ENCODE measurements around the gene CDK5.

CDK5 gene

DNA sequence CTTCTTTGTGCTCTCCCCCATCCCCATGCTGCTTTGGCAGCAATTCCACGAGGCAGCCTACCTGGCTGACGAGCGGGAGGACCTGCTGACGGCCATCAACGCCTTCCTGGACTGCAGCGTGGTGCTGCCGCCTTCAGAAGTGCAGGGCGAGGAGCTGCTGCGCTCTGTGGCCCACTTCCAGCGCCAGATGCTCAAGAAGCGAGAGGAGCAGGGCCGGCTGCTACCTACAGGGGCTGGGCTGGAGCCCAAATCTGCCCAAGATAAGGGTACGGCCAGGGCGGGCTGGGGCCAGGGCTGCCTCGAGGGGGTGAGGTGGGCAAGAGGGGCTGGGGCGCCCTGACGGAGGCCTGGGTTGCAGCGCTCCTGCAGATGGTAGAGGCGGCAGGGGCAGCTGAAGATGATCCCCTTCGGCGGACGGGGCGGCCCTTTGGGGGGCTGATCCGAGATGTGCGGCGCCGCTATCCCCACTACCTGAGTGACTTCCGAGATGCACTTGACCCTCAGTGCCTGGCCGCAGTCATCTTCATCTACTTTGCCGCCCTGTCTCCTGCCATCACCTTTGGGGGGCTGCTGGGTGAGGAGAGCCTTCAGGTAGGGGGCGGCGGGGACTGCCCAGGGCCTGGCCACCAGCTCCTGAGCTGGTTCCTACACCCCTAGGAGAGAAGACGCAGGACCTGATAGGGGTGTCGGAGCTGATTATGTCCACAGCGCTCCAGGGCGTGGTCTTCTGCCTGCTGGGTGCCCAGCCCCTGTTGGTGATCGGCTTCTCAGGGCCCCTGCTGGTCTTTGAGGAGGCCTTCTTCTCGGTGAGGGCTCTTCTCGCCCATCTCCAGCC lies 13.6 kb upstream of the CDK5 start:
- no peak for DNase-seq

DNA sequence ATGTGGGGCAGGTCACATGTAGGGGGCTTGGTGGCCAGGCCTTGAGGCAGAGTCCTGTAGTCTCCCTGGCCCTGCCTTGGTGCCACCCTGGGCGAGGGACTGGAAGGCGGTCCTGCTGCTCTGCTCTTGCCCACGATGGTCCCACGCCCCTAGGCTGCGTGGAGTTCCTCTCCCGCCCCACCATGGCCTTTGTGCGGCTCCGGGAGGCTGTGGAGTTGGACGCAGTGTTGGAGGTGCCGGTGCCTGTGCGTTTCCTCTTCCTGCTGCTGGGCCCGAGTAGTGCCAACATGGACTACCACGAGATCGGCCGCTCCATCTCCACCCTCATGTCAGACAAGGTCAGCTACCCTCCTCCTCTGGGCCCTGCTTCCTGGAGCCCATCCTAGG lies 12.9 kb upstream of the CDK5 start:
- no peak for DNase-seq

GRCh38 chr7:151069841-151070573 lies 12.3 kb upstream of the CDK5 start:
- DNase-seq: no peak

- no peak for DNase-seq
Measured at GRCh38 chr7:151068069-151068773, 10.5 kb upstream of the CDK5 start.

DNA sequence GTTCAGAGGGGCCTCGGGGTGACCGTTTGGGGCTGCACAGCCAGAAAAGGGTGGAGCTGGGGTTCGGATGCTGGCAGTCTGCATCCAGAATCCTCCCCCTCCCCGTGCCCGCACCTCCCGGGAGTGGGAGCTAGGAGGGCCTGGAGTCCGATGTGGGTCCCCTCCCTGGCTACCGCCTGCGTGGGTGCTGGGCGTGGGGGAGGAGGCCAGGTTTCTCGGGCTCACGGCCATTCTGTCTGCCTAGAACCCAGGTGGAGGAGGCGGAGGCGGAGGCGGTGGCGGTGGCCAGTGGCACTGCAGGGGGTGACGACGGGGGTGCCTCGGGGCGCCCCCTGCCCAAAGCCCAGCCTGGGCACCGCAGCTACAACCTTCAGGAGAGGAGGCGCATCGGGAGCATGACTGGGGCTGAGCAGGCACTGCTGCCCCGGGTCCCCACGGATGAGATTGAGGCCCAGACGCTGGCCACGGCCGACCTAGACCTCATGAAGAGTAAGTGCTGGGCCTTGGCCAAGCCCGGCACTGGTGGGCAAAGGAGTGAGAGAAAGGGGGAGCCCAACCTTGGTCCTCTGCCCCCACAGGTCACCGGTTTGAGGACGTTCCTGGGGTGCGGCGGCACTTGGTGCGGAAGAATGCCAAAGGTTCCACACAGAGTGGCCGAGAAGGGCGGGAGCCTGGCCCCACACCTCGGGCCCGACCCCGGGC lies 8.7 kb upstream of the CDK5 start:
- DNase-seq: no peak

GRCh38 chr7:151065516-151065915 lies 7.8 kb upstream of the CDK5 start:
- no peak for DNase-seq

GRCh38 chr7:151064993-151065392 lies 7.3 kb upstream of the CDK5 start:
- no peak for DNase-seq

- no peak for DNase-seq
Measured at GRCh38 chr7:151064454-151064853, 6.8 kb upstream of the CDK5 start.

GRCh38 chr7:151063212-151063561 lies 5.5 kb upstream of the CDK5 start:
- no peak for DNase-seq

GRCh38 chr7:151062399-151063211 lies 4.9 kb upstream of the CDK5 start:
- DNase-seq: no peak

DNA sequence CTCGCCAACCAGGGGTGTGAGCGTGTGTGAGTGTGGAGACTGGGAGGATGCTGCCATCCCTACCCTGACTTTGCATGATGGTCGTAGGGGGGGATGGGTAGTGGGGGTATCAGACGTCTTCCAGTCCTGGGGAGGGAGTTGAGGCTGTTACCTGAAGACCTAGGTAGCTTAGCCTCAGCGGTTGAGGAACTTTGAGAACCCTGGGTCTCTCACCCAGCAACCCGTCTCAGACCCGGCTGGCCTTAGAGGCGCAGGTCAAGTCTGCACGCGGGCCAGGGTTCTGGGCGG lies 4.4 kb upstream of the CDK5 start:
- no peak for DNase-seq

GRCh38 chr7:151061213-151062110 lies 3.8 kb upstream of the CDK5 start:
- DNase-seq: no peak

DNA sequence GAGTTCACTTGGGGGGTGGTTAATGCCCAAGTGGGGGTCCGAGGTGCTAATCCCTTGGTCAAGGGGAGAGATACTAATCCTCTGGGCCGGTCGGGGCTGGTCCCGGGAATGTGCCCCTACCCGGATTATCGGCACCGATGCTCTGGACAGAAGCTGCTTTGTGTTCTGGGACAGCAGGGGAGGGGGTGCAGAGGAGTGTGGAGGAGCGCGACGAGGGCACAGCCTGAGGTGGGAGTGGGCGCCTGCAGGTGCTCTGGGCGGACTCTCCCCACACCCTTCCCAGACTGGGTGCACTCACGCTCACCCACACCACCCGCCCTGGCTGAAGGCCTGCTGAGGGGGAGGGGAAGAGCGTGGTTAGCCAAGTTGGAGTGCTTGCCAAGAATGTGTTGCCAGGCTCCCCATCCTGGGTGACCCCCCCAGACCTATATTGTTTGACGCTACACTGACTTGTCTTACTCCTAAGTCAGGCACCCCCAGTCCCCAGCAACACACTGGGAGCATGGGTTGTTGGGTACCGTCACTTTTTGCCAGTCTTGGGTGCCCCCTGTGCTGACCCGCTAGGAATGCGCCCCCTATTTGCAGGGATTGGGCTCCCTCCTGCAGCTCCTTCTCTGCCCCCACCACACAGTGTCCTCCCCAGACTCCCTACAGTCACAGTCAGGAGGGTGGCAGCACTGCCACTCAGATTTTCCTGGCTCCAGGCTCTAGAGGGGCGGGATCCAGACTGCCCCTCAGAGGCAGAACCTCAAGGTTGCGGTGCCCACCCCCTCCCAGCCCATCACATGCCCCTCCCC lies 2.9 kb upstream of the CDK5 start:
- DNase-seq: peak; percentile 19 to 48

GRCh38 chr7:151060113-151060415 lies 2.4 kb upstream of the CDK5 start:
- DNase-seq: no peak

GRCh38 chr7:151059367-151060112 lies 1.8 kb upstream of the CDK5 start, which contains the start of gene SLC4A2:
Gene SLC4A2 (plus strand): TSS chr7:151059589. CDS start chr7:151061988, 2,399 bp downstream.
- peak; percentile 73 to 84 for DNase-seq

- DNase-seq: no peak
Measured at GRCh38 chr7:151058781-151059366, 1.2 kb upstream of the CDK5 start.

DNA sequence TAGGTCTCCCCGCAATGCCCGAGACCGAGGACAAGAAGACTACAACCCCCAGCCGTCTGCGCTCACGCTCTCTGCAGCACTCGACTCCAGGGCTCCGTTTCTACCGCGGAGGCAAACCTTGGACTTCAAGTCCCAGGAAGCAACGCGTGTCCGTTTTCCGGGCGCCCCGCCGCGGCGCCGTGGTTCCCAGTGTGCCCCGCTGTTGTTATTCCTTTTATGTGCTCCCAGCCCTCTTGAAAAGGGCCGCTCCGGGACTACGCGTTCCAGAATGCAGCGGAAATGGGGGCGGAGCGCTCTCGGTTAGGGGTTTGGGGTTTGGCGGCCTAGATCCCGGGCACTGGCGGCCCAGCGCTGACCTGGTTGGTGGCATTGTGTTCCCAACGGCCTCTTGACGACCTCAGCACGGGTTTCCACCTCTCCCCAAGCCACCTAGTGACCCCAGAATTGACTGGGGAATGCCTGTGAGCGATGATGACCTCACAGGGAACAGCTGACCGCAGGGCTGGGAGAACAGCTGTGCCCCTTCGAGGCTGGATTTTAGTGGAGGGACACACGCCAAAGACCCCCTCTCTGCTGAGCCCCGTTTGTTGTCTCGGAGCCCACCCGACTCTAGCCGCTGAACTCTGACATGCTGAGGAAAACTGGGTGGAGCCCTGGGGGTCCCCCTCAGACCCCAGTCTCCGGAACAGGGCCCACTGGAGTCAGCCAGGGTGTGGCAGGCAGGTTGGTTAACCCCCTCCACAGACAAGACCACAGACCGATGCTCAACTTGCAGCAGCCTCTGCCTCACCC lies 488 bp upstream of the CDK5 start:
- peak; percentile 100 for DNase-seq

DNA sequence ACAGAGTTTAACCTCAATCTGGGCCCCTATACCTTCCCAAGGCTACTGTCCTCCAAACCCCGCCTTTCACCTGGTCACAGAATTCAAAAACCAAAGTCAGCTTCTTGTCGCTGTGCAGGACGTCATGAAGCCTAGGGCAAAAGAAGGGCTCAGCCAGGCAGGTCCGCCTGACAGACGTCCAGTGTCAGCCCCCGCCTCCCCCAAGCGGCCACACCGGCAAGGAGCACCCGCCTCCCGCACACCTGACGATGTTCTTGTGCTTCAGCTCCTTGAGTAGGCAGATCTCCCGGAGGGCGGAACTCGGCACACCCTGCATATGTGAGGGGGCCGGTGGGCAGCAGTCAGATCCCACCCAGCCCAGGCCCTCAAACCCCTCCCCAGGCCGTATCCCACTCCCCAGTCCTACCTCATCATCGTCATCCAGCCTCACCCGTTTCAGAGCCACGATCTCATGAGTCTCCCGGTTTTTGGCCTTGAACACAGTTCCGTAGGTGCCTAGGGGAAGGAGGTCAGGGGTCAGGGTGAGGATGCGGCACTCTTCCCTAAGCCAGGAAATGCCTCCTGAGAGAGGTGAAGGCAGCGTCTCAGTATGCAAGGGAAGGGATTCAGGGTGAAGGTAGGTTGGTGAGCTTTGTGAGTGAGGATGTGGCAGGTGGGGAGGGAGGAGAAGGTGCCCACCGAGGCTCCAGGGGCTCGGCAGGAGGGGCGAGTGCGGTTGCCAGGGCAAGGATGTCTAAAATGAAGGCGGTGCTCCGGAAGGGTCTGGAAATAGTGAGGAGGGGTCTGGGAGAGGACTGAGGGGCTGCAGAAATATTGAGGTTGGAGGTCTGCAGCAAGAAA lies 811 bp downstream of the CDK5 start:
- no peak for DNase-seq
